Measurements from ENCODE around the gene PLLP. TPM values are rescaled to one million over a fixed set of nuclear protein-coding genes. Genes with fewer than 3 reads are reported as not detected.

The PLLP gene
- total and polyA plus RNA-seq, 10 of the 15 experiments (the other 5 are each of a cell fraction or from before 2014, with no cell fraction given): 0.21 to 5.8 (median 0.67) TPM

- TF ChIP-seq POU2F2 (IDR thresholded peaks at IDR 0.05; ENCODE audit: borderline replicate concordance, low read depth, low read length) (peak; percentile 60; the same call in 1 of the 3 replicates), SIX5 (IDR thresholded peaks at IDR 0.05; ENCODE audit: low read depth, low read length, severe bottlenecking) (no peak), CBFB (IDR thresholded peaks at IDR 0.05; ENCODE audit: low read depth) (peak; percentile 35; the same call in 1 of the 2 replicates), POLR2AphosphoS5 (IDR thresholded peaks at IDR 0.05; ENCODE audit: low read length) (no peak), ZSCAN29 (IDR thresholded peaks at IDR 0.05) (peak; percentile 94), TCF12 (IDR thresholded peaks at IDR 0.05; ENCODE audit: low read depth, low read length) (0 out of 2 replicates have a peak, but pooled peaks have one; percentile 14), ZNF592 (IDR thresholded peaks at IDR 0.05) (no peak), NR2F1 (conservative IDR thresholded peaks at IDR 0.05) (peak; percentile 31; the same call in 1 of the 2 replicates), REST (IDR thresholded peaks at IDR 0.05; ENCODE audit: low read depth, low read length) (no peak), ZNF207 (IDR thresholded peaks at IDR 0.05; ENCODE audit: borderline replicate concordance) (peak; percentile 69), DPF2 (IDR thresholded peaks at IDR 0.05) (peak; percentile 17; the same call in 1 of the 2 replicates), CHD4 (IDR thresholded peaks at IDR 0.05) (no peak), CUX1 (IDR thresholded peaks at IDR 0.05; ENCODE audit: insufficient replicate concordance, low read depth, low read length) (no peak), BCL3 (IDR thresholded peaks at IDR 0.05; ENCODE audit: borderline replicate concordance, insufficient read depth, low read depth, low read length, poor library complexity, severe bottlenecking) (no peak)
Measured at GRCh38 chr16:57299719-57300386, 15.4 kb upstream of the PLLP start (continued).
